Muscle layer of colon (tissue), 2 donors: ENCODE data around the gene PPP2R5D.

ENCODE experiments used
- H3K27ac ChIP-seq: one replicate; pipeline ENCODE4 v1.7.0; 2013; ENCODE audit warnings: low read depth, mild to moderate bottlenecking, low read length, moderate library complexity
- H3K27me3 ChIP-seq, 2 donors: one replicate each; pipeline ENCODE4 v1.7.0; 2013; ENCODE audit warnings: low read length in 2 of 2, mild to moderate bottlenecking in 2 of 2; ENCODE audit not compliant: insufficient read depth in 2 of 2, control insufficient read depth in 1 of 2
- H3K36me3 ChIP-seq: one replicate; pipeline ENCODE4 v1.7.0; 2013; ENCODE audit warnings: mild to moderate bottlenecking, low read length; ENCODE audit not compliant: insufficient read depth
- H3K4me1 ChIP-seq: one replicate; pipeline ENCODE4 v1.7.0; 2013; ENCODE audit warnings: mild to moderate bottlenecking, low read length; ENCODE audit not compliant: insufficient read depth
- H3K4me3 ChIP-seq, 2 donors: one replicate each; pipeline ENCODE4 v1.7.0; 2013; ENCODE audit warnings: low read length in 2 of 2, low read depth in 1 of 2, mild to moderate bottlenecking in 1 of 2, moderate library complexity in 1 of 2
- H3K9ac ChIP-seq: one replicate; pipeline ENCODE4 v1.7.0; 2013; ENCODE audit warnings: low read length
- H3K9me3 ChIP-seq: one replicate; pipeline ENCODE4 v1.7.0; 2013; ENCODE audit warnings: mild to moderate bottlenecking, low read length
- donor health status: abdominal sarcoma.
- donor health status: Adenocarcinoma of cecum.

The PPP2R5D gene

DNA sequence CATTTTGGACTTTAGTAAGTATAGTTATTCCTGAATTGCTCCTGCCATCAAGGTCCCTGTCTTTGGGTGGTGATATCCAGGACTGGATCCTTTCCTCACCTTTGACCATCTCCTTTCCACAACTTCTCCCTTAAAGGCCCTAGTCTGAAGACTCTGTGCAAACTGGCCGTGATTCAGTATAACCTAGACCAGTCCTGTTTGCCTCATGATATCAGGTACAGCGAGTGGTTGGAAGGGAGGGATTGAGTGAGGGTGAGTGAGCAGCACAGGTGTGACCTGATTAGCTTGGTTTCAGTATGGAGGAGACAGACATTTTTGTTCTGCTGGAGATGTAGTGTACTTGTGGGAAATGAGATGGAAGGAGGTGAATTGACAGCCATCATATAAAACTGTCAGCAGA, 34.8 kb downstream of the PPP2R5D start:
- no peak overlapping the region for H3K4me3 ChIP-seq
- no peaks in the 10 kb centered on the region for H3K9me3 ChIP-seq
- peaks cover 49% of the 10 kb centered on the region for H3K4me1 ChIP-seq
- peaks cover 30% of the 10 kb centered on the region for H3K36me3 ChIP-seq
- no peak overlapping the region for H3K27ac ChIP-seq
- H3K9ac ChIP-seq: no peak overlapping the region
- no peaks in the 10 kb centered on the region for H3K27me3 ChIP-seq

DNA sequence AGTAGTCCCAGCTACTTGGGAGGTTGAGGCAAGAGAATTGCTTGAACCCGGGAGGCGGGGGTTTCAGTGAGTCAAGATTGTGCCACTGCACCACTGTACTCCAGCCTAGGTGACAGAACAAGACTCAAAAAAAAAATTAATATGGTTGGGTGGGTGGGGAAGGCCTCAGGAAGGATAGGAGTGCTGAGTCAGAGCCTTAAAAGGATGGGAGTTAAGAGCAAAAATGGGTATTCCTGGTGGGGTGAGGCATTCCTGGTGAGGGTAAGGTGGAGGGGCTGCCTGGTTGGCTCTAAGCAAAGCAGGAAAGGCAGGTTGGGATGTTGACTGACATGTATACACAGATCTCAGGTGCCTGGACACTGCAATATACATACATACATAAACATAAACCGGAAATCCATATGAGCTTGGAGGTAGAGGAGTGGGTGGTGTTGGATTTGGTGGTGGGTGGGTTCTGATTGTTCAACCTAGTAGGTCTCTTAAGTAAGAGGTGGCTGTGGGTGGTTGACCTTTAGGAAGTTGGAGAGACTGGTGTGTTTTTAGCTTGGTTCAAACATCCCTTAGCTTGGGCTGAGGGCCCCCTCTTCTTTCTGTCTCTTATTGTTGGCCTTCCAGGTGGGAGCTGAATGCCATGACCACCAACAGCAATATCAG, 35.8 kb downstream of the PPP2R5D start:
- H3K27ac ChIP-seq: peak overlapping the region; percentile 90
- no peak overlapping the region for H3K9ac ChIP-seq
- H3K4me1 ChIP-seq: peaks cover 44% of the 10 kb centered on the region
- H3K27me3 ChIP-seq: no peaks in the 10 kb centered on the region
- H3K36me3 ChIP-seq: peaks cover 40% of the 10 kb centered on the region
- H3K4me3 ChIP-seq: no peak overlapping the region
- H3K9me3 ChIP-seq: no peaks in the 10 kb centered on the region

DNA sequence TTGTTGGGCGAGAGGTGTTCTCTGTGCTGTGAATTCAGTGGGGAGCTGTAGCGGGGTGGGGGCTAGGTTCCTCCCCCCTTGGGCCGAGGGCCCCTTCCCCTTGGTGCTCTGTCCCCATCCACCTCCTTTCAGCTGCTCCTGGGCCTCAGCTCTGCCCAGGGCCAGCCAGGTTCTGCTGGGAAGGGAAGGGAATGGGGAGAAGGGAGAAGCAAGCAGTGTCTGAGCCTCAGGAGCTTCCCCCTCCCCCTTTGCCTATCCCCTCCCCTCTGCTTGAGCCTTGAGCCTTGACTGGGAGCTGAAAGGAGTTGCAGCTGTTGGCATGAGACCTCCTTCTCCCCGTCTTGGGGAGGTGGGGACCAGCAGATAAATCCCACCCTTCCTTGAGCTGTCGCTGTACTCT, 36.5 kb downstream of the PPP2R5D start:
- Histone ChIP-seq H3K27me3 (no peaks in the 10 kb centered on the region), H3K4me3 (peak overlapping the region; percentile 75 to 95), H3K9me3 (no peaks in the 10 kb centered on the region), H3K4me1 (peaks cover 39% of the 10 kb centered on the region), H3K27ac (peak overlapping the region; percentile 90), H3K36me3 (peaks cover 43% of the 10 kb centered on the region), H3K9ac (peak overlapping the region; percentile 65)

DNA sequence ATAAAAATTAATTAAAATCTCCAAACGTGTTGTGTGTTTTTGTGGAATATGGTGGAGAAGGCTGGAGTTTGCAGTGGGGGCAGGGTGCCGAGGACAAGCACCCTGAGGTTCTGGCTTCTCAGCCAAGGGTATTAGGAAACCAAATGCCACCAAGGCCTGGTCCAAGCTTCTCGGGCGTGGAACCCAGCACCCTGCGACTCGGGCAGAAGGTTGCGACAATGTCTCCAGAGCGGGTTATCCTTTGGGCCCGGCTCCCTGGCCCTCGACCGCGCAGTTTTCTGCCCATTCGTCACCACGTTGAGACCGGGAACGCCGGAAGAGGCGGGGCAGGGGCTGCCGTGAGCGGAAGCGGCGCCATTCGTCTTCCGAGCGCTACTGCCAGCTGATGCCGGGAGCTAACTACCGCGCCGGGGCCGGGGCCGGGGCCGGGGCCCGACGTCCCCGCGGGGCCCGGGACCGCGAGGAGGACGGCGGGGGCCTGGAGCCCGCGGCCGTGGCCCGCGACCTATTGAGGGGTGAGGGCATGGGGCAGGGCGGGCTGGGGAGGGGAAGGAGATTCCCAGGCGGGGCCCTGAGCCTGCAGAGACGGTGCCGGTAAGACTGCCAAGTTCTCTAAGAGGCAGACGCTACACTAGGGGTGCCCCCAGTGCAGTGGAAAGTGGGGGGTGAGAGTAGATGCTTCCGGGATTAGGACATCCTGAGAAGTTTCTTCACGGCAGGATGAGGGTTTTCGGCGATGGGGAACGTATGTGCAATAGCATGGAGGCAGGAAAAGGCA, 37.1 kb downstream of the PPP2R5D start, which contains the start of gene RRP36:
Gene RRP36 (plus strand): TSS at position 354 of the 778 bp plus-strand sequence. CDS start 32 bp downstream, at position 386.
- H3K9ac ChIP-seq: peak within 1 kb of the TSS; percentile 65
- H3K27ac ChIP-seq: peak within 1 kb of the TSS; percentile 99
- peak within 1 kb of the TSS; percentile 75 to 95 for H3K4me3 ChIP-seq
- H3K4me1 ChIP-seq: peaks cover 32% of the 10 kb centered on the region
- no peaks in the 10 kb centered on the region for H3K9me3 ChIP-seq
- H3K27me3 ChIP-seq: no peaks in the 10 kb centered on the region
- peaks cover 49% of the 10 kb centered on the region for H3K36me3 ChIP-seq

DNA sequence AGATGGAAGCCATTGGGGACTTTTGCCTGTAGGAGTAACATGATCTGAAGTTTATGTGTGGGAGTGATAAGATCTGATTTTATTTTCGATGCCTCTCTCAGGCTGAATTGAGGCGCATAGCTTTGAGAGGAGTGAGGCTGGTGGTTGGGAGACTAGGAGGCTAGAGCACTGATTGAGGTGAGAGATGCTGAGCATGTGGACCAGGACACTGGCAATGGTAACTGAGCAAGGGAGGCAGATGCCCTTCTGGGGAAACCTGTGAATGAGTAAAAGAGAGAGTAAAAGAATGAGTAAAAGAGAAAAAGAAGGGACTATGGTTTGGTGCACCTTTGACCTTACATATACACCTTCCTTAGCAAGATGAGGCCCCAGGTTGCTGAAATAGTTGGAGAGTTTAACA, 40.1 kb downstream of the PPP2R5D start:
- Histone ChIP-seq H3K36me3 (peaks cover 58% of the 10 kb centered on the region), H3K27me3 (no peaks in the 10 kb centered on the region), H3K9ac (no peak overlapping the region), H3K4me1 (peaks cover 24% of the 10 kb centered on the region), H3K9me3 (no peaks in the 10 kb centered on the region), H3K27ac (no peak overlapping the region), H3K4me3 (no peak overlapping the region)

DNA sequence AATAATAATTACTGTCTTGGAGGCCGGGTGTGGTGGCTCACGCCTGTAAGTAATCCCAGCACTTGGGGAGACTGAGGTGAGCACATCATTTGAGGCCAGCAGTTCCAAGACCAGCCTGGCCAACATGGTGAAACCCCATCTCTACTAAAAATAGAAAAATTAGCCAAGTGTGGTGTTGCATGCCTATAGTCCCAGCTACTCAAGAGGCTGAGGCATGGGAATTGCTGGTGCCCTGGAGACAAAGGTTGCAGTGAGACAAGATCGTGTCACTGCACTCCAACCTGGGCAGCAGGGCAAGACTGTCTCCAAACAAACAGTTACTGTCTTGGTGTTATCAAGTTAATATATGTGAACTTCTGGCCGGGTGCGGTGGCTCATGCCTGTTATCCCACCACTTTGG, 42.0 kb downstream of the PPP2R5D start:
- H3K4me1 ChIP-seq: peaks cover 16% of the 10 kb centered on the region
- H3K36me3 ChIP-seq: peaks cover 57% of the 10 kb centered on the region
- no peaks in the 10 kb centered on the region for H3K9me3 ChIP-seq
- no peak overlapping the region for H3K4me3 ChIP-seq
- H3K27ac ChIP-seq: no peak overlapping the region
- no peak overlapping the region for H3K9ac ChIP-seq
- no peaks in the 10 kb centered on the region for H3K27me3 ChIP-seq

DNA sequence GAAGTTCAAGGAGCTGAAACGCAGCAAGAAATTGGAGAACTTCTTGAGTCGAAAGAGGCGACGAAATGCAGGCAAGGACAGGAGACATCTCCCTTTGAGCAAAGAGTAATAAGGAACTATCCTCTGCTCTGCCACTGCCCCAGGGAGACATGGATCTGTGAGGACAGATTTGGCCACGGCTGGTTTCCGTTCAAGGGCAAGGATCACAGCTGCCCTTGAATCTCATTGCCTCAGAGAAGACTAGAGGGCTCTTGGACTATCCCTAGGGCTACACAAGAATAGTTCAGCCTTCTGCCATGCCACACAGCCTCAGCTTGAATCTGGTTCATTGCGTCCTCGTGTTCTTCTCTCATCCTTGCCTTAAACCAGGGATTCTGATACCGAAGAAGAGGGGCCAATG, 44.8 kb downstream of the PPP2R5D start:
- Histone ChIP-seq H3K4me3 (no peak overlapping the region), H3K27ac (no peak overlapping the region), H3K4me1 (peaks cover 2% of the 10 kb centered on the region), H3K9ac (no peak overlapping the region), H3K9me3 (no peaks in the 10 kb centered on the region), H3K36me3 (peaks cover 64% of the 10 kb centered on the region), H3K27me3 (no peaks in the 10 kb centered on the region)

DNA sequence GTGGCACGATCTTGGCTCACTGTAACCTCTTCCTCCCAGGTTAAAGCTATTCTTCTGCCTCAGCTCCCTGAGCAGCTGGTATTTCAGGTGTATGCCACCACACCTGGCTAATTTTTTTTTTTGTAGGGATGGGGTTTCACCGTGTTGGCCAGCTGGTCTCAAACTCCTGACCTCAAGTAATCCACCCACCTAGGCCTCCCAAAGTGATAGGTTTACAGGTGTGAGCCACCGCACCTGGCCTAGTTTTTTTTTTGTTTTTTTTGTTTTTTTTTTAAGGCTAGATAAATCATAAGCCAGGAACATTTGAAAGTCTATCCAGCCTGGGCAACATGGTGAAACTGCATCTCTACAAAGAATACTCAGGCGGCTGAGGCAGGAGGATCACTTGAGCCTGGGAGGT, 48.0 kb downstream of the PPP2R5D start:
- Histone ChIP-seq H3K9ac (no peak overlapping the region), H3K36me3 (peaks cover 48% of the 10 kb centered on the region)

DNA sequence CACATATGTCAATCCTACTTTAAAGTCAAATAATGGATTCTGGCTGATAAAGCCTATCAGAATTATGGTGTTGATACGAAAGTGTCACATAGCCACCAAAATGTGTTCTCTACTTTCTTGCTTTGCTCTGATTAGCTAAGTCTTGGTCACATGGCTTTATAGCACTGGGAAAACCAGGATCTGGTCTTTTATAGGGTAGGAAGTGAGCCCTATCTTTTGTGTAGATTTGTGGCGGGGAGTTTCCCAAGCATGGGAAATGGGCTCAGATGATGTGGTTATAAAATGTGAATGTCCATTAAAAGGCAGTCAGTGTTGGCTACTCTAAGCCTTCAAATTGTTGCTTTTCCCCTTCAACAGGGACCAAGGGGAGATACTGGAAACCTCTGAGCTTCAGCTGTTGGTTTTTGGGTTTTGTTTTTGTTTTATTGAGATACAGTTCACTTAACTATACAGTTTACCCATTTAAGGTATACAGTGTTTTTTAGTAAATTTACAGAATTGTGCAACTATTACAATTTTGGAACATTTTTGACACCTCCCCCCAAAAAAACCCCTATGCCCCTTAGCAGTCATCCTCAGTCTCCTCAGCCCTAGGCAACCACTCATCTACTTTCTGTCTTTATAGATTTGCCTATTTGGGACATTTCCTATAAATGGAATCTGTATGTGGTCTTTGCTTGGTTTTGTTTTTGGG, 49.3 kb downstream of the PPP2R5D start:
- Histone ChIP-seq H3K4me3 (no peak overlapping the region), H3K27me3 (no peaks in the 10 kb centered on the region), H3K27ac (no peak overlapping the region), H3K4me1 (peaks cover 3% of the 10 kb centered on the region), H3K9ac (no peak overlapping the region), H3K9me3 (no peaks in the 10 kb centered on the region), H3K36me3 (peaks cover 50% of the 10 kb centered on the region)

More for the DNA sequence above, 48.0 kb downstream of the PPP2R5D start:
- H3K4me1 ChIP-seq: peaks cover 3% of the 10 kb centered on the region
- no peak overlapping the region for H3K4me3 ChIP-seq
- H3K27me3 ChIP-seq: no peaks in the 10 kb centered on the region
- no peak overlapping the region for H3K27ac ChIP-seq
- H3K9me3 ChIP-seq: no peaks in the 10 kb centered on the region

DNA sequence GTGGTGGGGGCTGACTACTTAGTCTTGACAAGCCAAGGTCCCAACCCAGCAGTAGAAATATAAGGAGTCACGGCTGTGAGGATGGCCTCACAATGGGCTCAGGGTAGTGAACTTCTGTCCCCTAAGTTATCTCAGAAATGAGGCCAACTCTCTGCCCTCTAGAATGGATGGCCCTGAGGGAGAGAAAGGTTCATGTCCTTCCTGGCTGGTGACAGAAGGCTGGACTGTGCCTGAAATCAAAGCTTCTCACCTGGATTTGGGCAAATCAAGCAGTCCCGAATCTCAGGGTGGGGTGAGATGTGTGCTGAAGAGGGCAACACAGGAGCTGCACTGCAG, 49.8 kb downstream of the PPP2R5D start:
- peaks cover 3% of the 10 kb centered on the region for H3K4me1 ChIP-seq
- H3K4me3 ChIP-seq: no peak overlapping the region
- H3K36me3 ChIP-seq: peaks cover 50% of the 10 kb centered on the region
- H3K9ac ChIP-seq: no peak overlapping the region
- H3K9me3 ChIP-seq: no peaks in the 10 kb centered on the region
- H3K27me3 ChIP-seq: no peaks in the 10 kb centered on the region
- no peak overlapping the region for H3K27ac ChIP-seq

DNA sequence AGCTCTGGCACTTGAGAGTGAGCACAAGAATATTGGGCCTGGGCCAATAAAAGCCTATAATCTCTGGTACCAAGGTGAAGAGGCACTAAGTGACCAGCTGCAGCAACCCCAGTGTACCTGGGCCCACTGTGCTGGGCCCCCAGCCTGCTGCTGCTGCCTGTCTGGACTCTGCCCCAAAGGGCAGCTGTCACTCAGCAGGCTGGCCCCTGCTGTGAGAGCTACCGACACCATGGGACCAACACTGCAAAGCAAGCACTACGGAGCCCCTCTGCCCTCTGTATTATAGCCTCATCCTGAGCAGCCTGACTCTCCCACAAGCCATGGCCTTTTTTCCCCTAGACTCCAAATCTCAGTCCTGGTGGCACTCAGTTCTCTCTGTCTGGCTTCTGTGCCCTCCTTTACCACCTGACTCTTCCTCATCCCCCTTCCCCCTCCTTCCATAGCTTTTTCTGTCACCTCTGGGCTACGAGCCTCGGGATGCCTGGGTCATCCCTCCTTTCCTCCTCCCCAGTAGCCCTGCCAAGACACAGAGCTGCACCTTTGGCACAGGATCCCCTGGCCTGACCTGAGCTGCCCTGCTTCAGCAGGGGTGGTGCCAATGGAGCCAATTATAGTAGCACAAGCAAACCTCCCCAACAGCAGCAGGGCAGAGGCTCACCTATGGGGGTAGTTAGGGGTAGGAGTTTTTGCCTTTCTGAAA, 51.3 kb downstream of the PPP2R5D start:
- Histone ChIP-seq H3K27ac (no peak overlapping the region), H3K4me3 (no peak overlapping the region), H3K4me1 (peaks cover 3% of the 10 kb centered on the region), H3K36me3 (peaks cover 41% of the 10 kb centered on the region), H3K9me3 (no peaks in the 10 kb centered on the region), H3K27me3 (no peaks in the 10 kb centered on the region), H3K9ac (no peak overlapping the region)
